Keratinocyte (primary cell): ENCODE measurements around the gene ADAMTSL3.

Source experiments
- CTCF ChIP-seq, 3 experiments: IDR thresholded peaks in 1 of 3; conservative IDR thresholded peaks in 1 of 3; optimal IDR thresholded peaks in 1 of 3; 2 replicates in 2 of 3; 3 replicates in 1 of 3; pipeline versions ENCODE3 to v1.5.1; 2011; ENCODE audit warnings: low read length in 3 of 3, mild to moderate bottlenecking in 3 of 3, moderate library complexity in 2 of 3, control low read depth in 1 of 3, inconsistent platforms in 1 of 3; ENCODE audit not compliant: insufficient read depth in 2 of 3; ENCODE audit errors: extremely low read depth in 1 of 3
- EZH2 ChIP-seq: IDR thresholded peaks from one replicate; pipeline ENCODE4 v1.6.1; 2012; ENCODE audit warnings: inconsistent platforms, mild to moderate bottlenecking, low read length, moderate library complexity

GRCh38 chr15:83732770-83733169 is 78.8 kb downstream of the ADAMTSL3 start:
- TF ChIP-seq CTCF (optimal IDR thresholded peaks at IDR 0.05 in 1 of 3, IDR thresholded peaks at IDR 0.05 in 1 of 3, conservative IDR thresholded peaks at IDR 0.05 in 1 of 3; ENCODE audit: extremely low read depth in 1 of 3, insufficient read depth in 2 of 3, low read length in 3 of 3) = no peak
- TF ChIP-seq EZH2 = no peak
